Ovary (tissue), 9 donors: ENCODE measurements around the gene MEDAG. TPM values are rescaled to one million over a fixed set of nuclear protein-coding genes. Genes with fewer than 3 reads are reported as not detected.

ENCODE experiments used
- DNase-seq, 5 donors: peaks; one replicate each; pipeline ENCODE4 v3.0.0-alpha.2; 2019 to 2020
- H3K27ac ChIP-seq, 2 donors: fragments of 200-600 bp; one replicate each; pipeline versions ENCODE4 v1.5.1 to v1.8.0; 2019 to 2022
- H3K27me3 ChIP-seq: fragments of 200-600 bp; one replicate; pipeline ENCODE4 v1.8.0; 2022
- H3K36me3 ChIP-seq: fragments of 200-600 bp; sonication (generic); one replicate; pipeline ENCODE4 v1.5.1; 2019
- H3K4me1 ChIP-seq: one replicate; pipeline ENCODE4 v1.8.1; 2013; ENCODE audit warnings: mild to moderate bottlenecking, moderate library complexity; ENCODE audit not compliant: insufficient read depth
- H3K4me3 ChIP-seq: fragments of 200-600 bp; sonication (generic); one replicate; pipeline ENCODE4 v1.5.1; 2017
- H3K9me3 ChIP-seq, 2 donors: fragments of 200-600 bp in 1 of 2; sonication (generic) in 1 of 2; one replicate each; pipeline versions ENCODE4 v1.5.1 to v1.8.1; 2013 to 2019; ENCODE audit warnings: mild to moderate bottlenecking in 1 of 2, moderate library complexity in 1 of 2
- EP300 ChIP-seq: sonication (generic); formaldehyde crosslinking; IDR thresholded peaks from one replicate; pipeline ENCODE4 v1.6.1; 2017; ENCODE audit warnings: antibody characterized with exemption
- POLR2A ChIP-seq: fragments of 450-650 bp; IDR thresholded peaks from one replicate; pipeline ENCODE4 v1.6.1; 2017; ENCODE audit warnings: antibody characterized with exemption, mild to moderate bottlenecking, moderate library complexity
- WGBS, 3 donors: extraction: QIAGEN DNeasy Blood & Tissue Kit in 1 of 3; methylation state at CpG; one replicate each; pipeline versions ENCODE4 v1.1.5 to v1.1.7; 2013 to 2017; 5-methylcytosine and 5-hydroxymethylcytosine counted together
- intact Hi-C, 4 donors: fragments of 100-400 bp; cut with DNase I; formaldehyde crosslinking; loops; one replicate each; pipeline versions ENCODE4 v1.11.0 to v1.15.1; 2022 to 2023
- polyA plus RNA-seq, 2 donors: library from polyadenylated mRNA; stranded (reverse); fragments of 200-250 nt in 1 of 2; fragments of 350-450 nt in 1 of 2; fragmentation: Illumina TruSeq in 1 of 2; extraction: RNeasy Lipid Tissue Mini Kit (QIAGEN cat#74804) in 1 of 2; gene quantifications; one replicate each; pipeline ENCODE4 v1.2.3, GENCODE V29; 2013 to 2014
- total RNA-seq, 7 donors: library from RNA; depleted of rRNA in 2 of 7; stranded (reverse); fragments of >200 nt in 2 of 7; fragmentation: NEBNext Ultra II Directional in 3 of 7; extraction: Animal tissue kit (Norgen Biotek cat#: 25700) in 3 of 7; gene quantifications; one replicate each; pipeline versions ENCODE4 v1.1.0 to v1.2.4, GENCODE V29; 2016 to 2023
- TF ChIP-seq, protein P1 (sequence below), 3 donors: fragments of 450-650 bp in 2 of 3; fragments of 200-600 bp in 1 of 3; IDR thresholded peaks; one replicate each; pipeline versions ENCODE4 v1.5.1 to v1.8.0; 2016 to 2022; ENCODE audit warnings: antibody characterized with exemption in 3 of 3, mild to moderate bottlenecking in 1 of 3
- donor health status: DM: no; HTN: no; CAD: no; lungs with moderate emphysema.
- donor health status: DM: no; HTN: no; CAD: no.
- donor health status: Bipolar disorder and iron deficiency.
- donor health status: DM: yes; HTN: yes; CAD: no.
- donor health status: DM: no; HTN: no; CAD: no.
- donor health status: DM: yes; HTN: yes; CAD: no.

The MEDAG gene
- total and polyA plus RNA-seq, 9 donors: 3.5 to 44.0 (median 17.2) TPM

DNA sequence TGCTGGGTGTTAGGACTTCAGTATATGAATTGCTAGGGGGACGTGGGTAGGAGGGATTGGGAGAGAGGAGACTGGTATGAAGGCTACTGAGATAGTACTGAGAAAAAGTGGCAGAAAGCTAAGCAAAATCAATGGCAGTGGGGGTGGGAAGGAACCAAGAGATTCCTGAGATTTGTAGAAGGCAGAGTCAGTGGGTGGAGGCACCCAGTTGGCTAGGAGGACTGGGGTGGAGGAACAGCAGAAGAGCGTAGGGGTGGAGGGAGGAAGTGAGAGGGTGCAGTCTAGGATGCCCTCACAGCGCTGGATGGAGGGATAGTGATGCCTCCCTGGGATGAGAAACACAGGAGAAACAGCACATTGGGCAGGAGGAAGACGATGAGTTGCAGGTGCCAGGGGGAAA lies 5.6 kb upstream of the MEDAG start:
- Histone ChIP-seq H3K36me3 (no peaks in the 10 kb centered on the region), H3K27me3 (no peaks in the 10 kb centered on the region), H3K4me1 (no peaks in the 10 kb centered on the region), H3K4me3 (no peak overlapping the region), H3K9me3 (no peaks in the 10 kb centered on the region), H3K27ac (no peak overlapping the region)
- DNase-seq: no peak
- intact Hi-C loops: no loop called here
- 86 to 94% (median 88%) methylated on average over 4 of the region's 4 CpGs for WGBS, 3 donors
- TF ChIP-seq, protein P1, sequence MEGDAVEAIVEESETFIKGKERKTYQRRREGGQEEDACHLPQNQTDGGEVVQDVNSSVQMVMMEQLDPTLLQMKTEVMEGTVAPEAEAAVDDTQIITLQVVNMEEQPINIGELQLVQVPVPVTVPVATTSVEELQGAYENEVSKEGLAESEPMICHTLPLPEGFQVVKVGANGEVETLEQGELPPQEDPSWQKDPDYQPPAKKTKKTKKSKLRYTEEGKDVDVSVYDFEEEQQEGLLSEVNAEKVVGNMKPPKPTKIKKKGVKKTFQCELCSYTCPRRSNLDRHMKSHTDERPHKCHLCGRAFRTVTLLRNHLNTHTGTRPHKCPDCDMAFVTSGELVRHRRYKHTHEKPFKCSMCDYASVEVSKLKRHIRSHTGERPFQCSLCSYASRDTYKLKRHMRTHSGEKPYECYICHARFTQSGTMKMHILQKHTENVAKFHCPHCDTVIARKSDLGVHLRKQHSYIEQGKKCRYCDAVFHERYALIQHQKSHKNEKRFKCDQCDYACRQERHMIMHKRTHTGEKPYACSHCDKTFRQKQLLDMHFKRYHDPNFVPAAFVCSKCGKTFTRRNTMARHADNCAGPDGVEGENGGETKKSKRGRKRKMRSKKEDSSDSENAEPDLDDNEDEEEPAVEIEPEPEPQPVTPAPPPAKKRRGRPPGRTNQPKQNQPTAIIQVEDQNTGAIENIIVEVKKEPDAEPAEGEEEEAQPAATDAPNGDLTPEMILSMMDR (IDR thresholded peaks at IDR 0.05): no peak
- TF ChIP-seq POLR2A (no peak), EP300 (no peak)

DNA sequence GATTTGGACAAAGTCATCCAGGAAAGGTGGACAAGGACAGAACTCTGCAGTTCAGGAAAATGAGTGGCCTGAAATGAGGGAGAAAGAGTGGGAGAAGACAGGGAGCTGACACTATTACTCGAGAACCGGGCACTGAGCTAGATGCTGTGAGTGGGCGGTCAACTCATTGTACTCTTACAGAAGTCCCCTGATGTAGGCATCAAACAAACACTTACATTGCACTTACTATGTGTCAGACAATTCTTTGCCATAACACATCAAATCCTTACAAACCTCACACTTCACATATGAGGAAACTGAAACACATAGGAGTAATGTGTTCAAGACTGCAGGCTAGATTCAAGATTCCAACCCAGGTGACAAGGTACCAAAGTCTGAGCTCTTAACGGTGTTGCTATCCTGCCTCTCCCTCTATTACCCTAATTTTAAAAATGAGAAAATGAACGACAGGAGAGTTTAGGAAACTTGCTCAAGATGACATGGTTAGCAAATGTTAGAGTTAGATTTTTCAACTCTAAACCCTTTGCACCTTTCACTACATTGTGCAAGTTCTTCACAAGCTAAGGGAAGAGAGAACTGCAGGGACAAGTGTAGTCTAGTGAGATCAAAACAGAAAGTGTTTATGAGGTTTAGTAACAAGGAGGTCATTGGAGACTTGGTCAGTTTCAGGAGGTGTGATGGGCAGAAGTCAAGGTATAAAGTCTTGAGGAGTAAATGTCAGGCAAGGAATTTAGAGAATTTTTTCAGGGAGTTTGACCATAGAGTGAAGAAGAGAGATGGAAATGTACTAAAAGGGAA lies 4.9 kb upstream of the MEDAG start:
- Histone ChIP-seq H3K4me3 (no peak overlapping the region), H3K9me3 (no peaks in the 10 kb centered on the region), H3K4me1 (peaks cover 3% of the 10 kb centered on the region), H3K27ac (no peak overlapping the region), H3K27me3 (no peaks in the 10 kb centered on the region), H3K36me3 (no peaks in the 10 kb centered on the region)
- intact Hi-C loops: no loop called here
- no peak for DNase-seq
- 82 to 91% (median 83%) methylated on average over 5 of the region's 5 CpGs for WGBS, 3 donors
- TF ChIP-seq POLR2A: no peak
- no peak for TF ChIP-seq EP300
- TF ChIP-seq, protein P1 (IDR thresholded peaks at IDR 0.05): no peak

DNA sequence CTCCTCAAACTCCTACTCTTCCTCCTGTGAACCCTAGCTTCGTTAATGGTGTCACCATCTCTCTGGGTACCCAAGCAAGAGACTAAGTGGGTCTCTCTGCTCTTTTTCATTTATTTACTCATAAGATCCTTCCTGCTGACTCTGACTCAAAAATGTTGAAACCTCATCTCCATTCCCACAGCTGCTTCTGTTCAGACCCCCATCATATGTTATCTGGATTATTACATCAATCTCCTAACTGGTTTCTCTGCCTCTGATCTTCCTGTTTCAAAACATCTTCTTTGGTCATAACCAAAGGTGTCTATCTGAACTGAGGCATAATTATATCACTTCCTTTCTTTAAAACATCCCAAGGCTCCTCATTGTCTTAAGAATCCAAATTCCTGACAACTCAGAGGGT lies 2.0 kb upstream of the MEDAG start:
- 92 to 94% (median 93%) methylated on average over 1 of the region's 1 CpG for WGBS, 3 donors
- TF ChIP-seq EP300 (no peak), POLR2A (no peak)
- TF ChIP-seq, protein P1 (IDR thresholded peaks at IDR 0.05): no peak
- intact Hi-C loops: no loop called here
- H3K27me3 ChIP-seq: no peaks in the 10 kb centered on the region
- no peak overlapping the region for H3K4me3 ChIP-seq
- H3K27ac ChIP-seq: no peak overlapping the region
- peaks cover 25% of the 10 kb centered on the region for H3K4me1 ChIP-seq
- DNase-seq: no peak
- no peaks in the 10 kb centered on the region for H3K36me3 ChIP-seq
- no peaks in the 10 kb centered on the region for H3K9me3 ChIP-seq

DNA sequence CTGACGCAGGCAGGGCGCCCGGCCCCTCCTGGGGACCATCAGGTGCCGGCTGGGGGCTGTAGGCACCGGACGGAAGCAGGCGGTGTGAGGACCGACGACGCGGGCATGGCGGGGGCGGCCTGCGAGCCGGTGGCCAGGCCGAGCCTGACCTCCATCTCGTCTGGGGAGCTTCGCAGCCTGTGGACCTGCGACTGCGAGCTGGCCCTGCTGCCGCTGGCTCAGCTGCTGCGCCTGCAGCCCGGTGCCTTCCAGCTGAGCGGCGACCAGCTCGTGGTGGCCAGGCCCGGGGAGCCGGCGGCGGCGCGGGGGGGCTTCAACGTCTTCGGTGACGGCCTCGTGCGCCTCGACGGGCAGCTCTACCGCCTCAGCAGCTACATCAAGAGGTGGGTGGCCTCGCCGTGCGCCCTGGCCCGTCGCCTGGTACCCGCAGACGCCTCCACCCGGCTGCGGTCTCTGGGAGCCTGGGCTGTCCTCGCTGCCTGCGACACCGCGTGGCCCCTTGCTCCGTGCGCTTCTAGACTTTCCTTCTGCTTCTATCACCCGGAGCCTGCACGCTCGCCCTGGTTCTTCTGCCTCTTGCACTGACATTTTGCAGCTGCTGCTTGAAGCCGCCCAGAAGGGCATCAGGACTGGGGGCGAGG lies 460 bp downstream of the MEDAG start:
- Histone ChIP-seq H3K36me3 (no peaks in the 10 kb centered on the region), H3K27me3 (no peaks in the 10 kb centered on the region), H3K27ac (peak overlapping the region; percentile 51 to 60), H3K4me3 (peak overlapping the region; percentile 39), H3K4me1 (peaks cover 25% of the 10 kb centered on the region), H3K9me3 (no peaks in the 10 kb centered on the region)
- peak in 4 of 5 donors; percentile 24 to 56 (median 43) for DNase-seq
- 10 to 20% (median 15%) methylated on average over 19 to 60 of the region's 60 CpGs for WGBS, 3 donors
- TF ChIP-seq, protein P1 (IDR thresholded peaks at IDR 0.05): no peak
- TF ChIP-seq POLR2A (no peak), EP300 (no peak)
- intact Hi-C loops: no loop called here
